OCI-LY7 (cell line): Measurements from ENCODE around the gene KRTAP10-9.
"Not testable (repeated sequence)": the region's sequence is repeated elsewhere in the genome, so short reads cannot be mapped to it uniquely, and the experiment has no call there.

Experiments used
- EZH2phosphoT487 ChIP-seq: fragments of 200-600 bp; sonication (generic); IDR thresholded peaks from 2 replicates; pipeline ENCODE4 v1.6.1; 2018; ENCODE audit warnings: low read depth, borderline replicate concordance, mild to moderate bottlenecking, mixed run types, antibody characterized with exemption, low read length, moderate library complexity, mixed read lengths
- TF ChIP-seq, protein P1 (sequence below): fragments of 200-600 bp; sonication (generic); conservative IDR thresholded peaks from 2 replicates; pipeline ENCODE4 v1.5.1; 2014; ENCODE audit warnings: mild to moderate bottlenecking, antibody characterized with exemption, low read length, moderate library complexity, mixed read lengths

DNA sequence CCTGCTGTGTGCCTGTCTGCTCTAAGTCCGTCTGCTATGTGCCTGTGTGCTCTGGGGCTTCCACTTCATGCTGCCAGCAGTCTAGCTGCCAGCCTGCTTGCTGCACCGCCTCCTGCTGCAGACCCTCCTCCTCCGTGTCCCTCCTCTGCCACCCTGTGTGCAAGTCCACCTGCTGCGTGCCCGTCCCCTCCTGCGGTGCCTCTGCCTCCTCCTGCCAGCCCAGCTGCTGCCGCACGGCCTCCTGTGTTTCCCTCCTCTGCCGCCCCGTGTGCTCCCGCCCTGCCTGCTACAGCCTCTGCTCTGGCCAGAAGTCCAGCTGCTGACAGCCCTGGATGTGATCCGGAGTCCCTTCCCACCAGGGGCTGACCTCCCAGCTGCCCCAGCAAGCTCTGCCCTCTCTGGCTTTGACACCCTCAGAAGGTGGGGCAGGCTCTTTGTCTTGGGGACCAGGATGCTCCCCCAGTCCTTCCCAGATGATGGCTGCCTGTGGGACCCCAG lies 11.0 kb downstream of the KRTAP10-9 start:
- TF ChIP-seq, protein P1, sequence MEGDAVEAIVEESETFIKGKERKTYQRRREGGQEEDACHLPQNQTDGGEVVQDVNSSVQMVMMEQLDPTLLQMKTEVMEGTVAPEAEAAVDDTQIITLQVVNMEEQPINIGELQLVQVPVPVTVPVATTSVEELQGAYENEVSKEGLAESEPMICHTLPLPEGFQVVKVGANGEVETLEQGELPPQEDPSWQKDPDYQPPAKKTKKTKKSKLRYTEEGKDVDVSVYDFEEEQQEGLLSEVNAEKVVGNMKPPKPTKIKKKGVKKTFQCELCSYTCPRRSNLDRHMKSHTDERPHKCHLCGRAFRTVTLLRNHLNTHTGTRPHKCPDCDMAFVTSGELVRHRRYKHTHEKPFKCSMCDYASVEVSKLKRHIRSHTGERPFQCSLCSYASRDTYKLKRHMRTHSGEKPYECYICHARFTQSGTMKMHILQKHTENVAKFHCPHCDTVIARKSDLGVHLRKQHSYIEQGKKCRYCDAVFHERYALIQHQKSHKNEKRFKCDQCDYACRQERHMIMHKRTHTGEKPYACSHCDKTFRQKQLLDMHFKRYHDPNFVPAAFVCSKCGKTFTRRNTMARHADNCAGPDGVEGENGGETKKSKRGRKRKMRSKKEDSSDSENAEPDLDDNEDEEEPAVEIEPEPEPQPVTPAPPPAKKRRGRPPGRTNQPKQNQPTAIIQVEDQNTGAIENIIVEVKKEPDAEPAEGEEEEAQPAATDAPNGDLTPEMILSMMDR: not testable (repeated sequence)
- not testable (repeated sequence) for TF ChIP-seq EZH2phosphoT487
